Left colon (tissue), 2 donors: ENCODE measurements around the gene CABYR. TPM values are rescaled to one million over a fixed set of nuclear protein-coding genes. Genes with fewer than 3 reads are reported as not detected.

ENCODE experiments used
- ATAC-seq: fragments of 200-7000 bp; cut with Tn5 transposase; one replicate; pipeline ENCODE4 v1.9.1; 2020; ENCODE audit warnings: mild to moderate bottlenecking, moderate library complexity
- DNase-seq, 2 donors: peaks; one replicate each; pipeline ENCODE4 v3.0.0-alpha.2; 2020
- intact Hi-C, 2 donors: fragments of 100-400 bp; cut with DNase I in 1 of 2; cut with micrococcal nuclease in 1 of 2; formaldehyde crosslinking; loops; one replicate each; pipeline versions ENCODE4 v1.11.2 to v1.14.0; 2022; cut with DNase I, micrococcal nuclease
- total RNA-seq, 2 donors: library from RNA; stranded (reverse); fragmentation: NEBNext Ultra II Directional; extraction: Animal tissue kit (Norgen Biotek cat#: 25700); gene quantifications; one replicate each; pipeline ENCODE4 v1.2.1, GENCODE V29; 2021
- donor health status: DM: no; HTN: no; CAD: no.
- donor health status: DM: yes; HTN: yes; CAD: no.

Gene CABYR
- total RNA-seq, 2 donors from 2014 or later, result 0.47 to 0.79 TPM

GRCh38 chr18:24209558-24209957 is 70.7 kb downstream of the CABYR start:
- DNase-seq (no peak), ATAC-seq (no peak)
- intact Hi-C loops, result no loop called here

Other genes starting within 250 kb of the CABYR start
- 1 to 10 TPM; 8.5 to 8.7 TPM for gene TTC39C, start 124.3 kb upstream of the CABYR start, total RNA-seq